Measurements from ENCODE around the gene SS18L1. TPM values are rescaled to one million over a fixed set of nuclear protein-coding genes. Genes with fewer than 3 reads are reported as not detected.

The SS18L1 gene
- total RNA-seq, 1 experiment from 2014 or later: 34.7 TPM

DNA sequence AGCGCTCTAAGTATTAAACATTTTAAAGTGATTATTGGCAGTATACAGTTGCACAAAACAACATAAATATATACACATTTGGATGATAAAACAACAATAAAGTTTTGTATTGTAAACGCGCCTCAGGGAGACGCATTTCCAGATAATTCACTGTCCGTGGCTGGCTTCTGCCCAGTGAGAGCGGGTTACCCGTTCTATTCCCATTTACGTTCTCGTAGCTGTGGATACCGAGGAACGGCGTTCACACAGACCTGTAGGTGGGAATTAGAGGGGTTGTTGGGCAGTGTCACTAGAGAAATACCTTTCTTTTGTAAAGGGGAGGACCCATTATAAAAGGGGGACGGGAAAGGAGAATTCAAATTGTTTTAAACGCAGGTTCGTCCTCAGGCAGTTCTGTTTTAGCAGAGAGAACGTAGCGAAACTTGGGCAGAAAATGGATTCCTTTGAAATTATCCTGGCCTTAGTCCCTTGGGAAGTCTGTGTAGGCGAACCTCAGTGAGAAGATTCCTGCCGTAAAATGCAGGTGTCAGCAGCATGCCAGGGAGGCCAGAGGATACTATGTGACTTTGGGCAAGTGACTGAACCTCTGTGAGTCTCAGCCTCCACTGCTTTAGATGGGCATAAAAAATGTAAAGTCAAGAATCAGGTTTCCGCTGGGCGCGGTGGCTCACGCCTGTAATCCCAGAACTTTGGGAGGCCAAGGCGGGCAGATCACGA lies 40.0 kb downstream of the SS18L1 start:
- peak overlapping the region; percentile 92 for H3K27ac ChIP-seq (ENCODE audit: low read depth, low read length, poor library complexity, severe bottlenecking)
- H3K36me3 ChIP-seq (ENCODE audit: insufficient read depth, low read length, poor library complexity, severe bottlenecking): peaks cover 10% of the 10 kb centered on the region
- peaks cover 4% of the 10 kb centered on the region for H3K4me1 ChIP-seq (ENCODE audit: insufficient read depth, low read length, poor library complexity, severe bottlenecking)
- POLR2A ChIA-PET (ENCODE audit: low non-redundant PET): no interaction called here
- CTCF ChIA-PET: no interaction called here
- peak overlapping the region; percentile 72 for H3K4me3 ChIP-seq (ENCODE audit: low read depth, low read length, poor library complexity, severe bottlenecking)
- no peaks in the 10 kb centered on the region for H3K27me3 ChIP-seq (replicated peaks; ENCODE audit: insufficient read depth, low read depth, low read length, poor library complexity)
- no peaks in the 10 kb centered on the region for H3K9me3 ChIP-seq (ENCODE audit: low read depth, low read length, poor library complexity, severe bottlenecking)
- DNase-seq (ENCODE audit: low spot score): no peak
- intact Hi-C loops (cut with micrococcal nuclease; ENCODE audit: unreplicated experiment): no loop called here
- BruUV-seq (replicated peaks): no TSS peak
- TF ChIP-seq EZH2 (IDR thresholded peaks at IDR 0.05; ENCODE audit: borderline replicate concordance, low read depth, low read length, poor library complexity, severe bottlenecking): no peak
- TF ChIP-seq, protein P1, sequence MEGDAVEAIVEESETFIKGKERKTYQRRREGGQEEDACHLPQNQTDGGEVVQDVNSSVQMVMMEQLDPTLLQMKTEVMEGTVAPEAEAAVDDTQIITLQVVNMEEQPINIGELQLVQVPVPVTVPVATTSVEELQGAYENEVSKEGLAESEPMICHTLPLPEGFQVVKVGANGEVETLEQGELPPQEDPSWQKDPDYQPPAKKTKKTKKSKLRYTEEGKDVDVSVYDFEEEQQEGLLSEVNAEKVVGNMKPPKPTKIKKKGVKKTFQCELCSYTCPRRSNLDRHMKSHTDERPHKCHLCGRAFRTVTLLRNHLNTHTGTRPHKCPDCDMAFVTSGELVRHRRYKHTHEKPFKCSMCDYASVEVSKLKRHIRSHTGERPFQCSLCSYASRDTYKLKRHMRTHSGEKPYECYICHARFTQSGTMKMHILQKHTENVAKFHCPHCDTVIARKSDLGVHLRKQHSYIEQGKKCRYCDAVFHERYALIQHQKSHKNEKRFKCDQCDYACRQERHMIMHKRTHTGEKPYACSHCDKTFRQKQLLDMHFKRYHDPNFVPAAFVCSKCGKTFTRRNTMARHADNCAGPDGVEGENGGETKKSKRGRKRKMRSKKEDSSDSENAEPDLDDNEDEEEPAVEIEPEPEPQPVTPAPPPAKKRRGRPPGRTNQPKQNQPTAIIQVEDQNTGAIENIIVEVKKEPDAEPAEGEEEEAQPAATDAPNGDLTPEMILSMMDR (conservative IDR thresholded peaks at IDR 0.05; ENCODE audit: low read depth, low read length): no peak

DNA sequence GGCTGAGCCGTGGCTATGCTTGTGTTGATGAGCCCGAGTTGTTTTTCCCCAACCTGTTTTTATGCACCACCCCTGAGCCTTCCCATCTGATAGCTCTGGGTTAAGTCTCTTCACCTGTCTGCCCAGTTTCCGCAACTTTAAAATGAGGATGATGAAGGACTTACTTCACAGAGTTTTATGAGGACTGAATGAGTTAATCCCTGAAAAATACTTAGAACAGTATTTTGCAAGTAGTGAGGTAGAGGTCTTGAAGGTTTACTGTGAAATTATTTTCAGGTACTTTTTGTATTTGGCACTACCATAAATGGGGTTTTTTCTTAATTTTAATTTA lies 42.5 kb downstream of the SS18L1 start:
- Histone ChIP-seq H3K27me3 (replicated peaks; ENCODE audit: insufficient read depth, low read depth, low read length, poor library complexity) (no peaks in the 10 kb centered on the region), H3K27ac (ENCODE audit: low read depth, low read length, poor library complexity, severe bottlenecking) (no peak overlapping the region), H3K36me3 (ENCODE audit: insufficient read depth, low read length, poor library complexity, severe bottlenecking) (peaks cover 18% of the 10 kb centered on the region), H3K4me3 (ENCODE audit: low read depth, low read length, poor library complexity, severe bottlenecking) (no peak overlapping the region), H3K4me1 (ENCODE audit: insufficient read depth, low read length, poor library complexity, severe bottlenecking) (peaks cover 4% of the 10 kb centered on the region), H3K9me3 (ENCODE audit: low read depth, low read length, poor library complexity, severe bottlenecking) (no peaks in the 10 kb centered on the region)
- BruUV-seq (replicated peaks): no TSS peak
- ChIA-PET POLR2A (ENCODE audit: low non-redundant PET) (no interaction called here), CTCF (no interaction called here)
- intact Hi-C loops (cut with micrococcal nuclease; ENCODE audit: unreplicated experiment): no loop called here
- TF ChIP-seq, protein P1 (conservative IDR thresholded peaks at IDR 0.05; ENCODE audit: low read depth, low read length): no peak
- TF ChIP-seq EZH2 (IDR thresholded peaks at IDR 0.05; ENCODE audit: borderline replicate concordance, low read depth, low read length, poor library complexity, severe bottlenecking): no peak
- no peak for DNase-seq (ENCODE audit: low spot score)

GRCh38 chr20:62186887-62187866 lies 43.6 kb downstream of the SS18L1 start:
- CTCF ChIA-PET: no interaction called here
- H3K27ac ChIP-seq (ENCODE audit: low read depth, low read length, poor library complexity, severe bottlenecking): no peak overlapping the region
- no peak for TF ChIP-seq EZH2 (IDR thresholded peaks at IDR 0.05; ENCODE audit: borderline replicate concordance, low read depth, low read length, poor library complexity, severe bottlenecking)
- TF ChIP-seq, protein P1 (conservative IDR thresholded peaks at IDR 0.05; ENCODE audit: low read depth, low read length): no peak
- no peaks in the 10 kb centered on the region for H3K9me3 ChIP-seq (ENCODE audit: low read depth, low read length, poor library complexity, severe bottlenecking)
- peaks cover under 1% of the 10 kb centered on the region for H3K4me1 ChIP-seq (ENCODE audit: insufficient read depth, low read length, poor library complexity, severe bottlenecking)
- DNase-seq (ENCODE audit: low spot score): no peak
- no peak overlapping the region for H3K4me3 ChIP-seq (ENCODE audit: low read depth, low read length, poor library complexity, severe bottlenecking)
- POLR2A ChIA-PET (ENCODE audit: low non-redundant PET): no interaction called here
- no peaks in the 10 kb centered on the region for H3K27me3 ChIP-seq (replicated peaks; ENCODE audit: insufficient read depth, low read depth, low read length, poor library complexity)
- intact Hi-C loops (cut with micrococcal nuclease; ENCODE audit: unreplicated experiment): no loop called here
- no TSS peak for BruUV-seq (replicated peaks)
- peaks cover 11% of the 10 kb centered on the region for H3K36me3 ChIP-seq (ENCODE audit: insufficient read depth, low read length, poor library complexity, severe bottlenecking)

Data from A673 (cell line).